Prostate gland (tissue), 2 donors: ENCODE measurements around the gene SMARCA2. TPM values are rescaled to one million over a fixed set of nuclear protein-coding genes. Genes with fewer than 3 reads are reported as not detected.
"Not testable (repeated sequence)": the region's sequence is repeated elsewhere in the genome, so short reads cannot be mapped to it uniquely, and the experiment has no call there.

Experiments
- DNase-seq: peaks from one replicate; pipeline ENCODE4 v3.0.0-alpha.2; 2019; ENCODE audit warnings: low spot score
- H3K27ac ChIP-seq, 2 donors: fragments of 200-600 bp; sonication (generic); 2 replicates each; pipeline ENCODE4 v1.5.1; 2017 to 2019
- H3K27me3 ChIP-seq: fragments of 200-600 bp; sonication (generic); replicated peaks from 2 replicates; pipeline ENCODE4 v1.5.1; 2019; ENCODE audit not compliant: insufficient read depth
- H3K36me3 ChIP-seq, 2 donors: fragments of 200-600 bp; sonication (generic); 1 replicate in 1 of 2; 2 replicates in 1 of 2; pipeline versions ENCODE4 v1.5.1 to v1.8.1; 2017 to 2019
- H3K4me1 ChIP-seq: fragments of 200-600 bp; sonication (generic); replicated peaks from 2 replicates; pipeline ENCODE4 v1.5.1; 2019
- H3K4me3 ChIP-seq, 2 donors: fragments of 200-600 bp; sonication (generic); 2 replicates each; pipeline ENCODE4 v1.5.1; 2017 to 2019
- H3K9me3 ChIP-seq: fragments of 200-600 bp; sonication (generic); 2 replicates; pipeline ENCODE4 v1.5.1; 2017
- CTCF ChIP-seq, 4 experiments: fragments of 200-600 bp in 2 of 4; fragments of 450-650 bp in 2 of 4; sonication (generic) in 2 of 4; IDR thresholded peaks; 1 replicate in 3 of 4; 2 replicates in 1 of 4; pipeline ENCODE4 v1.5.1; 2016 to 2019; ENCODE audit warnings: antibody characterized with exemption in 4 of 4, mild to moderate bottlenecking in 2 of 4, moderate library complexity in 2 of 4
- POLR2A ChIP-seq: fragments of 450-650 bp; IDR thresholded peaks from one replicate; pipeline ENCODE4 v1.6.1; 2016; ENCODE audit warnings: antibody characterized with exemption, mild to moderate bottlenecking
- POLR2AphosphoS5 ChIP-seq: sonication (generic); formaldehyde crosslinking; IDR thresholded peaks from one replicate; pipeline ENCODE4 v1.6.1; 2017; ENCODE audit warnings: antibody characterized with exemption
- WGBS: methylation state at CpG from one replicate; pipeline ENCODE4 v1.1.5; 2018; 5-methylcytosine and 5-hydroxymethylcytosine counted together
- intact Hi-C: fragments of 100-400 bp; cut with DNase I; formaldehyde crosslinking; loops from one replicate; pipeline ENCODE4 v1.14.2; 2022
- total RNA-seq, 2 donors: library from RNA; depleted of rRNA; stranded (reverse); fragments of >200 nt; gene quantifications; one replicate each; pipeline ENCODE4 v1.1.0, GENCODE V29; 2016

Gene SMARCA2
- total RNA-seq, 2 donors from 2014 or later, result 125 to 175 TPM

GRCh38 chr9:2138646-2139045 is 123.5 kb downstream of the SMARCA2 start:
- no peak for DNase-seq
- intact Hi-C loops, result loop anchor here (5.0 to 10.0 kb wide), 2 partner anchors 104 to 196 kb away; no protein-coding TSS in a partner anchor
- Histone ChIP-seq H3K4me1 (no peaks in the 10 kb centered on the region), H3K27me3 (no peaks in the 10 kb centered on the region), H3K27ac (no peak overlapping the region), H3K9me3 (no peaks in the 10 kb centered on the region), H3K36me3 (no peaks in the 10 kb centered on the region), H3K4me3 (no peak overlapping the region)
- WGBS, result 84% methylated on average over 4 of the region's 4 CpGs
- TF ChIP-seq POLR2A, result no peak

GRCh38 chr9:2140600-2141223 is 125.6 kb downstream of the SMARCA2 start:
- 97% methylated on average over 4 of the region's 4 CpGs for WGBS
- no peaks in the 10 kb centered on the region for H3K27me3 ChIP-seq
- no peaks in the 10 kb centered on the region for H3K9me3 ChIP-seq
- no peak overlapping the region for H3K4me3 ChIP-seq
- no peak overlapping the region for H3K27ac ChIP-seq
- TF ChIP-seq CTCF (IDR thresholded peaks at IDR 0.05), result no peak
- no peak for TF ChIP-seq POLR2A
- TF ChIP-seq POLR2AphosphoS5, result no peak
- no peak for DNase-seq
- H3K4me1 ChIP-seq, result no peaks in the 10 kb centered on the region
- no peaks in the 10 kb centered on the region for H3K36me3 ChIP-seq
- intact Hi-C loops, result no loop called here

GRCh38 chr9:2142212-2142611 is 127.1 kb downstream of the SMARCA2 start:
- intact Hi-C loops, result no loop called here
- no peak overlapping the region for H3K4me3 ChIP-seq
- 63% methylated on average over 1 of the region's 1 CpG for WGBS
- no peak for TF ChIP-seq CTCF (IDR thresholded peaks at IDR 0.05)
- TF ChIP-seq POLR2AphosphoS5, result no peak
- no peak for TF ChIP-seq POLR2A
- H3K27ac ChIP-seq, result no peak overlapping the region
- DNase-seq, result no peak
- no peaks in the 10 kb centered on the region for H3K4me1 ChIP-seq
- H3K9me3 ChIP-seq, result no peaks in the 10 kb centered on the region
- H3K36me3 ChIP-seq, result no peaks in the 10 kb centered on the region
- no peaks in the 10 kb centered on the region for H3K27me3 ChIP-seq

GRCh38 chr9:2144619-2145018 is 129.5 kb downstream of the SMARCA2 start:
- intact Hi-C loops, result no loop called here
- TF ChIP-seq POLR2AphosphoS5 (no peak), CTCF (IDR thresholded peaks at IDR 0.05) (no peak), POLR2A (no peak)

GRCh38 chr9:2145746-2146145 is 130.6 kb downstream of the SMARCA2 start:
- Histone ChIP-seq H3K27ac (no peak overlapping the region), H3K4me1 (no peaks in the 10 kb centered on the region), H3K36me3 (no peaks in the 10 kb centered on the region), H3K9me3 (no peaks in the 10 kb centered on the region), H3K27me3 (no peaks in the 10 kb centered on the region), H3K4me3 (no peak overlapping the region)
- WGBS, result 77% methylated on average over 3 of the region's 3 CpGs
- DNase-seq, result no peak
- intact Hi-C loops, result no loop called here
- TF ChIP-seq POLR2A (no peak), CTCF (IDR thresholded peaks at IDR 0.05) (no peak), POLR2AphosphoS5 (no peak)

More at GRCh38 chr9:2144619-2145018, 129.5 kb downstream of the SMARCA2 start:
- H3K27ac ChIP-seq, result no peak overlapping the region
- WGBS, result 93% methylated on average over 3 of the region's 3 CpGs
- no peak for DNase-seq
- no peaks in the 10 kb centered on the region for H3K36me3 ChIP-seq
- H3K4me3 ChIP-seq, result no peak overlapping the region
- H3K27me3 ChIP-seq, result no peaks in the 10 kb centered on the region
- no peaks in the 10 kb centered on the region for H3K4me1 ChIP-seq
- H3K9me3 ChIP-seq, result no peaks in the 10 kb centered on the region

- H3K9me3 ChIP-seq, H3K4me1 ChIP-seq, DNase-seq, H3K36me3 ChIP-seq, H3K27me3 ChIP-seq, H3K4me3 ChIP-seq, H3K27ac ChIP-seq, intact Hi-C loops: not testable (repeated sequence)
Measured at GRCh38 chr9:2146700-2147099, 131.6 kb downstream of the SMARCA2 start.
